ENCODE measurements around the gene HSPB9. TPM values are rescaled to one million over a fixed set of nuclear protein-coding genes. Genes with fewer than 3 reads are reported as not detected.

The HSPB9 gene
- total and polyA plus RNA-seq, 9 of the 15 experiments (the other 6 are each of a cell fraction or from before 2014, with no cell fraction given): 0.04 to 0.16 (median 0.08) TPM; not detected in 3

GRCh38 chr17:42112552-42113176 is 9.9 kb upstream of the HSPB9 start, which contains the start of gene DHX58 (continued):
- no peak for TF ChIP-seq SMC3 (conservative IDR thresholded peaks at IDR 0.05; ENCODE audit: insufficient read depth, low read depth, low read length)
- TF ChIP-seq POLR3A (IDR thresholded peaks at IDR 0.05; ENCODE audit: borderline replicate concordance, extremely low read depth, insufficient read depth, insufficient read length): no peak
- no peak for TF ChIP-seq ZBTB5 (IDR thresholded peaks at IDR 0.05)
- TF ChIP-seq RFX5 (IDR thresholded peaks at IDR 0.05; ENCODE audit: low read depth, low read length): no peak
- no peak for TF ChIP-seq ZNF212 (CRISPR knock-in tag; IDR thresholded peaks at IDR 0.05)
- TF ChIP-seq ETV6 (IDR thresholded peaks at IDR 0.05; ENCODE audit: borderline replicate concordance in 1 of 2, low read depth in 2 of 2, low read length in 1 of 2): no peak
- TF ChIP-seq ETV6 (CRISPR knock-in tag; IDR thresholded peaks at IDR 0.05; ENCODE audit: borderline replicate concordance): no peak
- peak in 1 of 2 experiments; percentile 44; a peak in 1 of 4 replicates for TF ChIP-seq HDAC1 (IDR thresholded peaks at IDR 0.05)
- TF ChIP-seq CBX8 (IDR thresholded peaks at IDR 0.05; ENCODE audit: borderline replicate concordance, extremely low read depth, low read depth, low read length, poor library complexity, severe bottlenecking): no peak
- TF ChIP-seq NCOA6 (IDR thresholded peaks at IDR 0.05): no peak
- TF ChIP-seq TAF1 (IDR thresholded peaks at IDR 0.05; ENCODE audit: control insufficient read depth, extremely low read depth, insufficient read depth, low read length, severe bottlenecking): peak; percentile 11
- TF ChIP-seq TGIF2 (CRISPR knock-in tag; IDR thresholded peaks at IDR 0.05): no peak
- TF ChIP-seq MAX (CRISPR knock-in tag; IDR thresholded peaks at IDR 0.05): peak; percentile 72
- peak; percentile 66 for TF ChIP-seq RAD51 (IDR thresholded peaks at IDR 0.05; ENCODE audit: borderline replicate concordance, low read depth)
- TF ChIP-seq, protein P1, sequence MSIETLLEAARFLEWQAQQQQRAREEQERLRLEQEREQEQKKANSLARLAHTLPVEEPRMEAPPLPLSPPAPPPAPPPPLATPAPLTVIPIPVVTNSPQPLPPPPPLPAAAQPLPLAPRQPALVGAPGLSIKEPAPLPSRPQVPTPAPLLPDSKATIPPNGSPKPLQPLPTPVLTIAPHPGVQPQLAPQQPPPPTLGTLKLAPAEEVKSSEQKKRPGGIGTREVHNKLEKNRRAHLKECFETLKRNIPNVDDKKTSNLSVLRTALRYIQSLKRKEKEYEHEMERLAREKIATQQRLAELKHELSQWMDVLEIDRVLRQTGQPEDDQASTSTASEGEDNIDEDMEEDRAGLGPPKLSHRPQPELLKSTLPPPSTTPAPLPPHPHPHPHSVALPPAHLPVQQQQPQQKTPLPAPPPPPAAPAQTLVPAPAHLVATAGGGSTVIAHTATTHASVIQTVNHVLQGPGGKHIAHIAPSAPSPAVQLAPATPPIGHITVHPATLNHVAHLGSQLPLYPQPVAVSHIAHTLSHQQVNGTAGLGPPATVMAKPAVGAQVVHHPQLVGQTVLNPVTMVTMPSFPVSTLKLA (conservative IDR thresholded peaks at IDR 0.05): peak in 1 of 2 experiments; percentile 81; a peak in 3 of 4 replicates
- no peak for TF ChIP-seq NR0B1 (IDR thresholded peaks at IDR 0.05; ENCODE audit: partially characterized antibody)
- TF ChIP-seq MYNN (IDR thresholded peaks at IDR 0.05): no peak
- no peak for TF ChIP-seq MYNN (CRISPR knock-in tag; IDR thresholded peaks at IDR 0.05)
- no peak for TF ChIP-seq CXXC5 (CRISPR knock-in tag; IDR thresholded peaks at IDR 0.05)
- TF ChIP-seq ZNF24 (IDR thresholded peaks at IDR 0.05): no peak
- TF ChIP-seq PCBP1 (IDR thresholded peaks at IDR 0.05; ENCODE audit: low read depth, low read length, poor library complexity, severe bottlenecking): no peak
